ACHN (cell line): Measurements from ENCODE around the gene MSANTD3.
A peak's percentile ranks its signal among the peaks of the same experiment; 100 is the strongest.
"Not testable (repeated sequence)": the region's sequence is repeated elsewhere in the genome, so short reads cannot be mapped to it uniquely, and the experiment has no call there.

Experiments used
- DNase-seq: peaks from one replicate; pipeline ENCODE4 v3.0.0-alpha.2; 2015
- in situ Hi-C: cut with HindIII; loops from 2 replicates; pipeline ENCODE4 v1.10.0; 2017; ENCODE audit warnings: low sequenced_read_pairs, low pct_ligation_motif_present, low pct_unique_long_range_greater_than_20kb

MSANTD3 gene, protein sequence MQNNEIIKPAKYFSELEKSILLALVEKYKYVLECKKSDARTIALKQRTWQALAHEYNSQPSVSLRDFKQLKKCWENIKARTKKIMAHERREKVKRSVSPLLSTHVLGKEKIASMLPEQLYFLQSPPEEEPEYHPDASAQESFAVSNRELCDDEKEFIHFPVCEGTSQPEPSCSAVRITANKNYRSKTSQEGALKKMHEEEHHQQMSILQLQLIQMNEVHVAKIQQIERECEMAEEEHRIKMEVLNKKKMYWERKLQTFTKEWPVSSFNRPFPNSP

DNA sequence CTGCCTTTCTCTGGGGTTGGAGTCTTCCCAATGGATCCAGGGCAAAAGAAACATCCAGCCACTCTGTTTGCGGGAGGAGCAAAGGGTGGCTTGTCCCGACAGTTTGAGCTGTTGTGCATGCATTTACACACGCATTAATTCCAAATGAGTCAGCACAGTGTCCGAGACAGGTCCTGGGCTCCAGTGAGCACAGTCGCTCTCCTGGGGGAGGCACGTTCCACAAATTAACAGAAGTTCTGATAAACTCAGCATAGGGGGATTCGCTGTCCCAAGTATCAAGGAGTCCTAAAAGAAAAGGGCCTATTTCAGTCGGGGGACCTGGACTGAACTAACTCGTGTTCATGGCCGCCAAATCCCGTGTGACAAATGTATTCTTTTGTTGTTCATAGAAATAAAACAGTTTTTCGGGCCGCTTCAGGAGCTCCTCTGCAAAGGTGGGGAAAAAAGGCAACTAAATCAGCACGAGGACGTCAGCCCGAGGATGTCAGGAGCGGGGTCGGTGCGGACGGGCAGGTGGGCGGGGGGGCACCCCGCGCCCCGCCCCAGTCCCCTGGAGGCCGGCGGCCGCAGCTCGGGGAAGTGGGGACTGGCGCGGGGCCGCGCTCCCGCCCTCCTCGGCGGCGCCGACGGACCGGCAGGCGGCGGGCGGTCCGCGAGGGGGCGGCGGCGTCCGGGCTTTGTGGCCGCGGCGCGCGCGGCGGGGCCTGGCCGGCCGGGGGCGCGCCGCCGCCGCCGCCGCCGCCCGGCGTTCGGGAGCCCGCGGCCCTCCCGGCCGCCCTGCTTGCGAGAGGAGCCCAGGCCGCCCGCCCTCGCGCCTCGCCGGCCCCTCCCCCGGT lies at the start of gene MSANTD3:
Gene MSANTD3 (plus strand): TSS at position 614 of the 836 bp plus-strand sequence. CDS start 14,796 bp downstream, outside the sequence.
- in situ Hi-C loops: no loop called here
- peak; percentile 75 for DNase-seq

GRCh38 chr9:100379862-100380261 lies 47.1 kb upstream of the MSANTD3 start:
- DNase-seq: no peak
- in situ Hi-C loops: no loop called here

DNA sequence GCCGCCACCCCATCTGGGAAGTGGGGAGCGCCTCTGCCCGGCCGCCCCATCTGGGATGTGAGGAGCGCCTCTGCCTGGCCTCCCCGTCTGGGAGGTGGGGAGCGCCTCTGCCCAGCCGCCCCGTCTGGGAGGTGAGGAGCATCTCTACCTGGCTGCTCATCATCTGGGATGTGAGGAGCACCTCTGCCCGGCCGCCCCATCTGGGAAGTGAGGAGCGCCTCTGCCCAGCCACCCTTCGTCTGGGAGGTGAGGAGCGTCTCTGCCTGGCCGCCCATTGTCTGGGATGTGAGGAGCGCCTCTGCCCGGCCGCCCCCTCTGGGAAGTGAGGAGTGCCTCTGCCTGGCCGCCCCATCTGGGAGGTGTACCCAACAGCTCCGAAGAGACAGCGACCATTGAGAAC lies 34.0 kb upstream of the MSANTD3 start:
- in situ Hi-C loops, DNase-seq: not testable (repeated sequence)

DNA sequence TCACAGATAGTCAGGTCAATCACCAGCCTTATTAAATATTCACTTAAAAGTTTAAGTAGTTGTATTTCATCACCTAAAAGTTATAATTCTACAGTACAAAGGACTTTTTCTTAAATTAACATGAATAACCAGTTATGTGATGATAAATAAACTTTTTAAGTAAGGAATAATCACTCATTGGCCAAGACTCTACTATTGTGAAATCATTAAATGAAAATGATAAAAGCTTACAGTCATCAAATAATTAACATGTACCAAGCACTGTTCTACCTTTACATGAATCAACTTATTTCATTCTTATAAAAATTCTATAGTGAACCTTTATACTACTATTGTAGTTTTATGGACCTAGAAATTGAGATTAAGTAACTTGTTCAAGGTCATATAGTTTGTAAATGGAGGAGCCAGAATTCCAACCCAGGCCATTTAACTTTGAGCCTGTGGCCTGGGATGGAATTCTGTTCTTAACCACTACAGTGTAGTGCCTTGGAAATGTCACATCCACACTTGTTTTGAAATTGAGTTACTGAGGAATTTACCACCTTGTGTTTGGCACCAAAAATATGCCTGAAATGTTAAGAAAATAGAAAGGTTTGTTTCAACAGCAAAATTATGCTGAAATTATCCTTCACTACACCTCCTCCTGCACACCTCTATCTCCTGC lies 32.8 kb upstream of the MSANTD3 start:
- no peak for DNase-seq
- in situ Hi-C loops: no loop called here

DNA sequence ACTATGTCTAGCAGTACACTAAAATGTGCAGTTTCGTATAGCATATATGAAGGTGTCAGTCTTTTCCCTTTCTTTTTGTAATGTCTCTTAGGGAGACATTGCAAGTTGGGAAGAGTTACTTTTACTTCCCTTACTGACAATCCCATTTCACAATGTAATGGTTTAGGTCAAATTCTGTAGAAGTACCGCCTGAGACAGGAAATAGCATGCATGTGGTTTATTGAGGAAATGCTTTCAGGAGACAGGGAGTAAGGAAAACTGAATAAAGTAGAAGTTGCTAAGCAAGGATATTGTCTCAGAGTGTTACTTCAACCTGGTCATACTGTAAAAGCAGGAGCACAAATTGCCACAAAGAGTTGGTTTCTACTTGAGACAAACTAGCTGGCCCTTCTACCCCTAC lies 32.1 kb upstream of the MSANTD3 start:
- no peak for DNase-seq
- in situ Hi-C loops: no loop called here

DNA sequence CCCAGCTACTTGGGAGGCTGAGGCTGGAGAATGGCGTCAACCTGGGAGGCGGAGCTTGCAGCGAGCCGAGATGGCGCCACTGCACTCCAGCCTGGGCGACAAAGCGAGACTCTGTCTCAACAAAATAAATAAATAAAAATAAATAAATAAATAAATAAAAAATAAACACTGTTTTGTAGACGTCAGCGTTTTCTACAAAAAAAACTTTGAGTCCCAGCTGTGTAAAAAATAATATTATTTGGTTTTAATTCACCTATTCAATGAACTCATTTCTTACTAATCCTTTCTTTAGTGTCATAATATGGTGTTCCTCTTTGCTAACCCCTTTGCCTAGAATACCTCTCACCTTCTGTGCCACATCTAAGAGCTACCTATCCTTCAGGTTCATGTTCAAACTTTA lies 30.2 kb upstream of the MSANTD3 start:
- in situ Hi-C loops: no loop called here
- no peak for DNase-seq

GRCh38 chr9:100397529-100398266 lies 29.2 kb upstream of the MSANTD3 start:
- DNase-seq: no peak
- in situ Hi-C loops: no loop called here

GRCh38 chr9:100401042-100401441 lies 25.9 kb upstream of the MSANTD3 start:
- DNase-seq: no peak
- in situ Hi-C loops: no loop called here

GRCh38 chr9:100406962-100407361 lies 20.0 kb upstream of the MSANTD3 start:
- in situ Hi-C loops: no loop called here
- no peak for DNase-seq

DNA sequence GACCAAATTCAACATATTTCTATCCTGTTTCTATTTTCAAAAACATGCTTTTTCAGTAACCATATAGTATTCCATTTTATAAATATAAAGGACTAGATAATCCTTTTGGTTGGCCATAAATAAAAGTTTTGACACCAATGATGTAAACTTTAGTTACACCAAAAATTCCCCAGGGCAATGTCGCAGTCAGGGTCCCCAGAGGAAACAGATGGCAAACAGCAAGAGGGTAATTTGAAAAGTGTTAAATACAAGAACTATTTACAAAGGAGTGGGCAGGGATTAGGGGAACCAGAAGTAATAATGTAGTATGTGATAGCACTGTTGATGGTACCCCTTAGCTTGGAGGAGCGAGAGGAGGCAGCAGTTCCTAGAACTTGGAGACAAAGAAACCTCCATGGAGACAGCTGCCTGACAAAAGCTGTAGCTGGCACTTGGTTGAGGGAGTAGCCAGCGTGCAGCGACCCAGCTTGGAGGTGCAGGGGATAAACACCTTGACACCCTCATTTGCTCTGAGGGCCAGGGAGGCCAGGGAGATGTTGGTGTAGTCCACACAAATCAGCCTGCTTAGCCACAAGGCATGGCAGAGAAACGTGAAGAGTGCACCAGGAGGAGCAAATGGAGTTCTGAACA lies 18.3 kb upstream of the MSANTD3 start:
- DNase-seq: no peak
- in situ Hi-C loops: no loop called here

DNA sequence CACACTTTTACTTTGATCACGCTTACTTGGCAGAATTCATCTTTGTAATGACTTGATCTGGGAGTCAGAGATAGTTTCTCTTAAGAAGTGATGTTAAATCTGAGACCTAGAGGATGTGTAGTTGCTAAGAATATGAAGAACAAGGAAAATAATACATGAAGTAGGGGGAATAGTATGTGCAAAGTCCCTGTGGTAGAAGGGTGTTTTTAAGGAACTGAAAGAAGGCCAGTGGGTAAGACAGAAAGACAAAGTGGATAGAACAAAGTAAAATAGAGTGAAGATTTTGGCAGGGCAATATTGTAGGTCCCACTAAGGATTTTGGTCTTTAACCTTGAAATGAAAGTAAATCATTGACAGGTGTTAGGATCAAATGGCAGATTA lies 17.8 kb upstream of the MSANTD3 start:
- no peak for DNase-seq
- in situ Hi-C loops: no loop called here

- peak; percentile 93 for DNase-seq
- in situ Hi-C loops: no loop called here
These were observed 15.3 kb upstream of the MSANTD3 start for GRCh38 chr9:100411472-100412283.

DNA sequence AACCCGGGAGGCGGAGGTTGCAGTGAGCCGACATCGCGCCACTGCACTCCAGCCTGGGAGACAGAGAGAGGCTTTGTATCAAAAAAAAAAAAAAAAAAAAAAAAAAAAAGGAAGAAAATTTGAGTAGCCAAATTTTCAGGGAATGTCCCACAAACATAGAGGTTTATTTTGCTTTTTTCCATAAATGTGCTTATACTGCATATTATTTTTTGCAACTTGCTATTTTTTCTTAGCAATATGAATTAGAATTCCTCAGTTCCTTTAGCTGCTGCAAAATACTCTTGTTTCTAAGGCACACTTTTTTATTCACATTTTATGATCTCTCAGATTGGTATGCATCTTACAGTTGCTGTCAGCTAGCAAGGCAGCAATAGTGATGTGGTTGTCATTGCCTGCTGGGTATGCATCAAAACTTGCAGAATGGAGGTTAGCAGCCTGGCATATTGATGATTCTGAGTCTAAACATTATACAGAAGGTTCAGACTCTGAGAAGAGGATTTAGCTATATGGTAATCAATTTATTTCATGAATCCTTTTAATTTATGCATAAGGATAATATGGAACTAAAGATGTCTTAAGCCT lies 13.0 kb upstream of the MSANTD3 start:
- DNase-seq: no peak
- in situ Hi-C loops: no loop called here

GRCh38 chr9:100417815-100418214 lies 9.1 kb upstream of the MSANTD3 start:
- no peak for DNase-seq
- in situ Hi-C loops: no loop called here

DNA sequence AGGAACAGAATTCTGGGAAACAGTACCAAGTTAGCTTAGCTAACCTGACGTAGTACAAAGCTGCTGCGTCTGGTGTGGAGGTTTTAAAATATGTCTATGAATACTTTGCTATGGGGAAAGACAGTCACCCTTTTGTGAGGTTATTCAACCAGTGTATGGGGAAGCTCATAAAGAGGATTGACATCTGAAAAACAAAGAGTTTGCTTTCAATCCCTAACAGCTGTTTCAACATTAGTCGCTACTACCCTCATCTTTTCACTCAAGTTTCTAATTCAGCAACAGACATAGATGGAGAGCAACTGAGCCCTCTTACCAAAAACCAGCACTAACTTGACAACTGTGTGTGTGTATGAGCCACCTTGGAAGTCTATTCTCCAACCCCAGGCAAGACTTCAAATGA lies 7.8 kb upstream of the MSANTD3 start:
- DNase-seq: no peak
- in situ Hi-C loops: no loop called here

DNA sequence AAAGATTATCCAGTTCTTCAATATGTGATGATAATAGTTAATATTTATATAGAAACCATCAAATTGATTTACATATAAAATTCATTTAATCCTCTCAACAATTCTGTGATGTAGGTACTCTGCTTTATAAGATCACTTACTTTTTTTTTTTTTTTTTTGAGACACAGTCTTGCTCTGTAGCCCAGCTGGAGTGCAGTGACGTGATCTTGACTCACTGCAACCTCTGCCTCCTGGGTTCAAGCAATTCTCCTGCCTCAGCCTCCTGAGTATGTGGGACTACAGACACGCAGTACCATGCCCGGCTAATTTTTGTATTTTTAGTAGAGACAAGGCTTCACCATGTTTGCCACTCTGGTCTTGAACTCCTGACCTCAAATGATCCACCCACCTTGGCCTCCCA lies 5.8 kb upstream of the MSANTD3 start:
- in situ Hi-C loops, DNase-seq: not testable (repeated sequence)

DNA sequence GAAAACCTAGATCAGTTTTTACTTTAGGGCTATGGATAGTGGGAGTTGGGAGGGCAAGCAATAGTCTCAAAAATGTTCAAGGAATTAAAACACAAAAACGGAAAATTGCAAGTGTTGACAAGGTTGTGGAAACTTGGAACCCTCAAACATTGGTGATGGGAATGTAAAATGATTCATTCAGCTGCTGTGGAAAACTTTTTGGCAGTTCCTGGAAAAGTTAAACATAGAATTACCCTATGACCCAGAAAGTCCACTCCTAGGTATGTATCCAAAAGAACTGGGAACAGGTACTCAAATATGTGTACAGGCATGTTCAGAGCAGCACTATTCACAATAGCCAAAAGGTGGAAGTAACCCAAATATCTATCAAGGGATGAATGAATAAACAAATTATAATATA lies 1.2 kb upstream of the MSANTD3 start:
- in situ Hi-C loops: no loop called here

More for the DNA sequence above, 1.2 kb upstream of the MSANTD3 start:
- DNase-seq: no peak
